Measurements from ENCODE around the gene ZFAND4.

DNA sequence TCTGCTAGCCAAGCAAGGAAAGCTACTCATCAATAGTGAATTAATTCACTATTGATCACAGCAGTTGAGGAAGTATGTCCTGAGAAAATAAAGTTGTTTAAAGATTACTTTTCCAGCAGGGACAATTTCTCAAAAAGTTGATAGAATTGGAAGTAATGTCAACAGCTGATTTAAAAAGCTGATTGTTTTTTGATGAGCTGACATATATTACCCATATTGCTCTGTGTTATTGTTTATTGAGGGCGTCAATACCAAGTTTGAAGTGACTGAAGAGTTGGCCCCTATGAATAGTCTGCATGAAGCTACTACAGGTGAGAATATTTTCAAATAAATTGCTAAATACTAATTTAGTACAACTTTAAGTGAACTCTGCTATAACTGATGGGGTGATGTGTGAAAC is 28.0 kb downstream of the ZFAND4 start:
- TF ChIP-seq CTCF (conservative IDR thresholded peaks at IDR 0.05 in 1 of 2, IDR thresholded peaks at IDR 0.05 in 1 of 2; ENCODE audit: low read depth in 1 of 2, low read length in 2 of 2) (no peak), EZH2 (IDR thresholded peaks at IDR 0.05; ENCODE audit: low read length, missing control alignments) (no peak)

Data from fibroblast of lung (primary cell).